ENCODE data around the gene FOXP1. TPM values are rescaled to one million over a fixed set of nuclear protein-coding genes. Genes with fewer than 3 reads are reported as not detected.

The FOXP1 gene
- total and polyA plus RNA-seq, 2 of the 8 experiments (the other 6 are each of a cell fraction or from before 2014, with no cell fraction given) = 13.9 to 25.4 TPM

DNA sequence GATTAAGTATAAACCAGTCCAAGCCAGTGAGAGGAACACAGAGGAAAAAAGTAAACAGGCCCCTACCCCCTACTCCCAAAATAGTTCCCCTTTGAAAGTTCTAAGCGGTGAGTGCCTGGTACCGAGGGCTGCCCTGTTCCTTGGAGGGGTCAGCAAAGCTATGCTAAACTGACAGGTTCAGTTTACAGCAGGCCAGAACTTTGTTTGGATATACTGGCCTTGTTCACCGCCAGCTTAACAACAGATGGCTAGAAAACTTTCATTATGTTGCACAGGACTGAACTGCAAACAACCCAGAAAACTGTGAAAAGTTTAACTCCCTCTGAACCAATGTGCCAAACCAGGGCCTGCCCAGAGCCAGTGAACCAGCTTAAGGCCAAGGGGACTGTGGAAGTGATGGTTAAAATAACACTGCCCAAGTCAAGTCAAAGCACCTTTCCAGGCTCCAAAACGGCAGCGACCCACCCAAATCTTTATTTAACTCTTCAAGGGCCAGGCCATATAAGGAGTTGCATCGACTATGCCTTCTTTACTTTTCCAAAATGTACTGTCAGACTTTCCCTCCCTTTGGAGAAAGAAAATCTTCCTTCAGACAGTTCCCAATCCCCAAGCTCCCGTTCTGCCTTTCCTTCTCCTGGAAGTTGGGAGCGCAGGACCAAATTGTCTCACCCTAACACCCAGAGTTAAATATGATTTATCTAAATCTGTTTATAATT is 448.0 kb downstream of the FOXP1 start:
- Histone ChIP-seq H3K79me1 (ENCODE audit: low read depth, low read length) (peaks cover 3% of the 10 kb centered on the region), H4K20me1 (replicated peaks in 1 of 2; ENCODE audit: control insufficient read depth in 1 of 2, insufficient read depth in 2 of 2, low read length in 2 of 2) (no peaks in the 10 kb centered on the region), H3K79me2 (ENCODE audit: control insufficient read depth in 1 of 2, insufficient read depth in 2 of 2, low read length in 2 of 2) (no peaks in the 10 kb centered on the region), H4K5ac (ENCODE audit: insufficient read length, low read depth, low read length) (no peak overlapping the region), H3K27ac (ENCODE audit: low read depth, low read length) (no peak overlapping the region), H3K36me3 (ENCODE audit: control insufficient read depth in 2 of 4, insufficient read depth in 4 of 4, low read length in 3 of 4) (no peaks in the 10 kb centered on the region), H2BK5ac (ENCODE audit: low read depth, low read length) (no peak overlapping the region), H3K56ac (replicated peaks; ENCODE audit: insufficient read length, low read depth, low read length) (no peak overlapping the region), H2BK15ac (ENCODE audit: low read length) (no peak overlapping the region), H2BK120ac (replicated peaks; ENCODE audit: low read depth, low read length) (no peak overlapping the region), H2AFZ (ENCODE audit: low read length) (no peak overlapping the region), H3K4me3 (ENCODE audit: extremely low read depth in 1 of 4, insufficient read depth in 2 of 4, low read depth in 3 of 4, low read length in 4 of 4) (no peak overlapping the region), H3K9me3 (ENCODE audit: insufficient read depth in 2 of 2, low read depth in 1 of 2, low read length in 1 of 2) (no peaks in the 10 kb centered on the region), H2BK12ac (ENCODE audit: low read depth, low read length) (no peak overlapping the region), H4K8ac (ENCODE audit: extremely low read depth, insufficient read depth, low read length) (no peak overlapping the region), H2BK20ac (ENCODE audit: low read length) (no peak overlapping the region), H3K23ac (ENCODE audit: insufficient read length) (no peak overlapping the region), H3K14ac (ENCODE audit: insufficient read length) (no peak overlapping the region), H3K9ac (replicated peaks in 1 of 4; ENCODE audit: extremely low read depth in 1 of 4, low read depth in 3 of 4, low read length in 3 of 4) (no peak overlapping the region; a peak in 1 of 7 replicates), H4K91ac (replicated peaks; ENCODE audit: insufficient read length, low read length) (no peak overlapping the region), H2AK5ac (ENCODE audit: low read depth, low read length) (no peak overlapping the region), H3K23me2 (ENCODE audit: low read depth, low read length) (no peaks in the 10 kb centered on the region), H3K27me3 (replicated peaks in 1 of 4; ENCODE audit: control insufficient read depth in 3 of 4, extremely low read depth in 1 of 4, insufficient read depth in 3 of 4, low read length in 3 of 4) (peaks cover 0 to 1% (median 0%) of the 10 kb centered on the region in 4 experiments; a peak in 2 of 7 replicates), H3K4me2 (ENCODE audit: insufficient read depth in 1 of 2, low read depth in 2 of 2, low read length in 2 of 2) (no peak overlapping the region), H3K18ac (ENCODE audit: extremely low read depth, low read length) (no peak overlapping the region), H3K4me1 (replicated peaks in 1 of 4; ENCODE audit: control insufficient read depth in 3 of 4, insufficient read depth in 4 of 4, low read length in 3 of 4) (peaks cover 4 to 32% (median 20%) of the 10 kb centered on the region in 4 experiments), H3K4ac (replicated peaks; ENCODE audit: insufficient read length, low read depth, low read length) (no peak overlapping the region)
- TF ChIP-seq NANOG (IDR thresholded peaks at IDR 0.05; ENCODE audit: insufficient read depth, low read depth, low read length, poor library complexity, severe bottlenecking) = no peak
- no peak for TF ChIP-seq CTCF (IDR thresholded peaks at IDR 0.05; ENCODE audit: control extremely low read depth in 1 of 3, insufficient read depth in 1 of 3, low read depth in 1 of 3, low read length in 3 of 3)
- peak; percentile 61; the same call in 1 of the 2 replicates for TF ChIP-seq SRF (IDR thresholded peaks at IDR 0.05; ENCODE audit: low read depth, low read length)
- no peak for TF ChIP-seq TCF12 (IDR thresholded peaks at IDR 0.05; ENCODE audit: low read depth, low read length)
- TF ChIP-seq SP1 (IDR thresholded peaks at IDR 0.05; ENCODE audit: low read depth, low read length) = no peak
- TF ChIP-seq CBX5 (IDR thresholded peaks at IDR 0.05; ENCODE audit: low read depth, low read length) = no peak
- FAIRE-seq (peak; percentile 19), DNase-seq (ENCODE audit: low read depth in 1 of 2, low spot score in 2 of 2) (no peak)
- CTCF ChIA-PET (ENCODE audit: partially characterized antibody) = interaction anchor here (1.1 kb wide), 1 partner anchor 113 kb away, joined by 3 read pairs; no protein-coding TSS in a partner anchor
- POLR2A ChIA-PET (ENCODE audit: partially characterized antibody) = interaction anchor here (0.6 to 1.7 kb wide), 2 partner anchors 9 kb away, joined by 3 read pairs; no protein-coding TSS in a partner anchor
- 77% methylated on average over 8 of the region's 8 CpGs; no CpG with 5 or more reads in 1 of the 2 experiments for WGBS, 2 experiments (ENCODE audit: extremely low coverage in 1 of 2, insufficient coverage in 1 of 2, insufficient read length in 1 of 2, insufficient replicate concordance in 2 of 2, low coverage in 1 of 2, low lambda C conversion rate in 2 of 2, missing lambda C conversion rate in 1 of 2)

Data from H1 (cell line).